ENCODE results near the gene JAM3. TPM values are rescaled to one million over a fixed set of nuclear protein-coding genes. Genes with fewer than 3 reads are reported as not detected.

The JAM3 gene
- total and polyA plus RNA-seq, 2 of the 4 experiments (the other 2 are of a cell fraction) = 38.0 to 71.5 TPM

DNA sequence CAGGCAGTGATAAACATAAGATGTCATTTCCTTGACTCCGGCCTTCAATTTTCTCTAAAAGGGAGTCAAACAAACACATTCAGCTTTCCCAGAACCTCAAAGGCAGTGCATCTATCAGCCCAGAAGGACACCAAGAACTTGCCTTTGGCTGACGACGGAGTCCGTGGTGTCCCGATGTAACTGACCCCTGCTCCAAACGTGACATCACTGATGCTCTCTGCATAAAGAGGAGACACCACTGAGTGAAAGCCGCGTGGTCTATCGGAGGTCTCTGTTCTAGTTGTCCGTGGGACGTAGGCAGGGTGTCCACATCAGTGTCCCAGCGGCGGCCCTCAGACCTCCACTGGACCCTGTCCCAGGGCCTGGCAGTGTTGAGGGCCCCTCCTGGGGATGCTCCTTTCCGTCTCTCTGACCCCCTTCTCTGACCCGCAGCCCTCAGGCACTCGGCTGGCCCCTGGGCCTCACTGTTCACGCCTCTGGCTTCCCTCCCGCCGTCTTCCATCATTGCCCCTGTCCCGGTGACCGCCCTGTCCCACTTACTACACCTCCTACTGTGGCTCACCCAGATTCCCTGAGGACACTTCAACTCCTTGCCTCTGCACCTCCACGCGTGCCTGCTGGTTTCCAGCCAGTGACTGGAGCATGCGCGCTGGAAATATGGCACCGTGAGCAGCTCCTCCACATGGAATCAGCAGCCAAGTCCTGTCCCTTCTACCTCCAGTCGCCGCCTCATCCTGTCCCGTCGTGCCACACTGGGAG lies 84.5 kb downstream of the JAM3 start:
- Histone ChIP-seq H3K4ac (ENCODE audit: low read depth, low read length) (no peak overlapping the region), H2AK9ac (replicated peaks; ENCODE audit: low read depth, low read length, poor library complexity) (no peak overlapping the region), H2BK20ac (ENCODE audit: low read depth, low read length) (no peak overlapping the region), H4K8ac (ENCODE audit: low read depth in 2 of 2, low read length in 2 of 2) (no peak overlapping the region), H2AK5ac (ENCODE audit: low read depth, low read length) (no peak overlapping the region), H3K36me3 (ENCODE audit: control insufficient read depth, insufficient read depth, low read length) (peaks cover 39% of the 10 kb centered on the region), H2AFZ (replicated peaks; ENCODE audit: low read length, poor library complexity) (no peak overlapping the region), H3K18ac (ENCODE audit: low read depth, low read length) (no peak overlapping the region), H3K79me1 (ENCODE audit: low read depth in 1 of 2, low read length in 2 of 2) (0 out of 4 replicates have a peak, but pooled peaks cover 0 to 3% of the 10 kb centered on the region in 2 experiments), H2BK120ac (ENCODE audit: low read depth, low read length) (no peak overlapping the region), H3K4me2 (ENCODE audit: low read depth, low read length) (no peak overlapping the region), H3K56ac (ENCODE audit: extremely low read depth, insufficient read depth, low read length) (no peak overlapping the region), H3K4me1 (ENCODE audit: control insufficient read depth, insufficient read depth, low read length) (peaks cover 6% of the 10 kb centered on the region; the same call in 1 of the 2 replicates), H2BK15ac (ENCODE audit: low read depth, low read length) (no peak overlapping the region), H3K9me3 (ENCODE audit: control insufficient read depth, insufficient read depth, low read length) (no peaks in the 10 kb centered on the region), H3K23ac (ENCODE audit: low read depth, low read length) (no peak overlapping the region), H3K9ac (ENCODE audit: low read depth, low read length) (no peak overlapping the region), H3K27me3 (ENCODE audit: control insufficient read depth, insufficient read depth, low read length) (no peaks in the 10 kb centered on the region), H4K20me1 (ENCODE audit: insufficient read depth, low read length) (no peaks in the 10 kb centered on the region; the same call in 1 of the 2 replicates), H3K14ac (replicated peaks; ENCODE audit: low read depth, low read length) (no peak overlapping the region), H3K27ac (ENCODE audit: insufficient read depth, low read length) (no peak overlapping the region), H2BK5ac (ENCODE audit: low read depth, low read length, poor library complexity, severe bottlenecking) (no peak overlapping the region), H3K9me1 (ENCODE audit: insufficient read depth, low read length) (no peaks in the 10 kb centered on the region), H4K91ac (ENCODE audit: insufficient read depth, low read depth, low read length) (no peak overlapping the region), H4K5ac (ENCODE audit: low read depth, low read length) (no peak overlapping the region), H3K4me3 (ENCODE audit: insufficient read depth, low read depth, low read length) (no peak overlapping the region)
- DNase-seq = no peak
- ATAC-seq (ENCODE audit: low read depth) = no peak
- ChIA-PET CTCF (no interaction called here), POLR2A (ENCODE audit: unreplicated experiment) (no interaction called here)
- dilution Hi-C loops (cut with HindIII; ENCODE audit: low sequenced_read_pairs, unreplicated experiment) (no loop called here), intact Hi-C loops (cut with micrococcal nuclease) (no loop called here), in situ Hi-C loops (cut with MboI; ENCODE audit: low sequenced_read_pairs) (no loop called here)
- WGBS, 2 experiments (ENCODE audit: extremely low coverage in 2 of 2, insufficient read length in 1 of 2) = 96% methylated on average over 9 of the region's 30 CpGs; no CpG with 5 or more reads in 1 of the 2 experiments
- TF ChIP-seq CEBPB (IDR thresholded peaks at IDR 0.05; ENCODE audit: low read depth, low read length) (no peak), RAD21 (IDR thresholded peaks at IDR 0.05; ENCODE audit: low read length) (no peak), BHLHE40 (IDR thresholded peaks at IDR 0.05; ENCODE audit: low read depth, low read length) (no peak), POLR2A (IDR thresholded peaks at IDR 0.05; ENCODE audit: low read depth, low read length) (no peak), MAZ (IDR thresholded peaks at IDR 0.05; ENCODE audit: borderline replicate concordance, low read depth, low read length) (no peak), NFE2L2 (IDR thresholded peaks at IDR 0.05; ENCODE audit: low read depth, low read length) (no peak), MXI1 (IDR thresholded peaks at IDR 0.05; ENCODE audit: borderline replicate concordance, low read depth, low read length) (no peak), MAFK (IDR thresholded peaks at IDR 0.05; ENCODE audit: low read depth, low read length) (no peak), SMC3 (IDR thresholded peaks at IDR 0.05; ENCODE audit: low read depth, low read length) (no peak), RCOR1 (IDR thresholded peaks at IDR 0.05; ENCODE audit: insufficient replicate concordance, low read length) (no peak), FOS (IDR thresholded peaks at IDR 0.05; ENCODE audit: low read depth, low read length) (no peak), CHD1 (IDR thresholded peaks at IDR 0.05; ENCODE audit: low read depth, low read length) (no peak)
- TF ChIP-seq, protein P1, sequence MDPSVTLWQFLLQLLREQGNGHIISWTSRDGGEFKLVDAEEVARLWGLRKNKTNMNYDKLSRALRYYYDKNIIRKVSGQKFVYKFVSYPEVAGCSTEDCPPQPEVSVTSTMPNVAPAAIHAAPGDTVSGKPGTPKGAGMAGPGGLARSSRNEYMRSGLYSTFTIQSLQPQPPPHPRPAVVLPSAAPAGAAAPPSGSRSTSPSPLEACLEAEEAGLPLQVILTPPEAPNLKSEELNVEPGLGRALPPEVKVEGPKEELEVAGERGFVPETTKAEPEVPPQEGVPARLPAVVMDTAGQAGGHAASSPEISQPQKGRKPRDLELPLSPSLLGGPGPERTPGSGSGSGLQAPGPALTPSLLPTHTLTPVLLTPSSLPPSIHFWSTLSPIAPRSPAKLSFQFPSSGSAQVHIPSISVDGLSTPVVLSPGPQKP (IDR thresholded peaks at IDR 0.05; ENCODE audit: borderline replicate concordance, low read depth, low read length) = no peak
- TF ChIP-seq, protein P2, sequence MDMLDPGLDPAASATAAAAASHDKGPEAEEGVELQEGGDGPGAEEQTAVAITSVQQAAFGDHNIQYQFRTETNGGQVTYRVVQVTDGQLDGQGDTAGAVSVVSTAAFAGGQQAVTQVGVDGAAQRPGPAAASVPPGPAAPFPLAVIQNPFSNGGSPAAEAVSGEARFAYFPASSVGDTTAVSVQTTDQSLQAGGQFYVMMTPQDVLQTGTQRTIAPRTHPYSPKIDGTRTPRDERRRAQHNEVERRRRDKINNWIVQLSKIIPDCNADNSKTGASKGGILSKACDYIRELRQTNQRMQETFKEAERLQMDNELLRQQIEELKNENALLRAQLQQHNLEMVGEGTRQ (IDR thresholded peaks at IDR 0.05; ENCODE audit: low read depth, low read length) = no peak
- TF ChIP-seq, protein P3, sequence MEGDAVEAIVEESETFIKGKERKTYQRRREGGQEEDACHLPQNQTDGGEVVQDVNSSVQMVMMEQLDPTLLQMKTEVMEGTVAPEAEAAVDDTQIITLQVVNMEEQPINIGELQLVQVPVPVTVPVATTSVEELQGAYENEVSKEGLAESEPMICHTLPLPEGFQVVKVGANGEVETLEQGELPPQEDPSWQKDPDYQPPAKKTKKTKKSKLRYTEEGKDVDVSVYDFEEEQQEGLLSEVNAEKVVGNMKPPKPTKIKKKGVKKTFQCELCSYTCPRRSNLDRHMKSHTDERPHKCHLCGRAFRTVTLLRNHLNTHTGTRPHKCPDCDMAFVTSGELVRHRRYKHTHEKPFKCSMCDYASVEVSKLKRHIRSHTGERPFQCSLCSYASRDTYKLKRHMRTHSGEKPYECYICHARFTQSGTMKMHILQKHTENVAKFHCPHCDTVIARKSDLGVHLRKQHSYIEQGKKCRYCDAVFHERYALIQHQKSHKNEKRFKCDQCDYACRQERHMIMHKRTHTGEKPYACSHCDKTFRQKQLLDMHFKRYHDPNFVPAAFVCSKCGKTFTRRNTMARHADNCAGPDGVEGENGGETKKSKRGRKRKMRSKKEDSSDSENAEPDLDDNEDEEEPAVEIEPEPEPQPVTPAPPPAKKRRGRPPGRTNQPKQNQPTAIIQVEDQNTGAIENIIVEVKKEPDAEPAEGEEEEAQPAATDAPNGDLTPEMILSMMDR (conservative IDR thresholded peaks at IDR 0.05; ENCODE audit: low read depth, low read length) = no peak
- no TSS peak for BruUV-seq (replicated peaks)
